ENCODE measurements around the gene PLPPR5.

DNA sequence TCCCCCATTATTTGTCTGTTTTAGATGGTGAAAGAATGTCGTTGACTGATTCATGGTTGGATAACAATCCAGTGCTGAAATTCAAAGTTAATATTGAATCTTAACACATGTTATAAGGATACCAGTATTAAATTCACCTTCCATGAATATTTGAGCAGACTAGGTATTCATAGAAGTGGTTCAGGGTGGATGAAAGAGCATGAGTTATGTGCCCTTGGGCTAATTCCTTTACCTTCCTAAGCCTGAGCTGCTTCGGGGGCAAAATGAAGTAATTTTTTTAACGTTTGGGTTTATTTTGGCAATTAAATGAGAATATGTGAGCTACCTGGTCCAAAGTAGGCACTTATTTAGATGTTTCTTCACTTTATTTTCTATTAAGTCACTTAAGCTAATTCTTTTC is 2.7 kb upstream of the PLPPR5 start:
- TF ChIP-seq CHD2 (IDR thresholded peaks at IDR 0.05; ENCODE audit: low read depth, low read length) (no peak), YY1 (IDR thresholded peaks at IDR 0.05; ENCODE audit: borderline replicate concordance in 1 of 3, control insufficient read depth in 1 of 3, extremely low read depth in 1 of 3, insufficient read depth in 3 of 3, insufficient read length in 1 of 3, insufficient replicate concordance in 2 of 3, low read depth in 1 of 3, low read length in 2 of 3) (no peak), POLR2A (conservative IDR thresholded peaks at IDR 0.05) (no peak), SIN3A (IDR thresholded peaks at IDR 0.05; ENCODE audit: borderline replicate concordance in 2 of 2, control insufficient read depth in 1 of 2, low read depth in 2 of 2, low read length in 2 of 2) (no peak), ZNF75A (CRISPR knock-in tag; IDR thresholded peaks at IDR 0.05) (no peak), EZH2 (IDR thresholded peaks at IDR 0.05; ENCODE audit: borderline replicate concordance, low read depth, low read length) (no peak)
